Upper lobe of left lung (tissue), 4 donors: ENCODE results near the gene NEK10.

Experiments used
- EP300 ChIP-seq, 4 donors: sonication (generic); formaldehyde crosslinking; IDR thresholded peaks; one replicate each; pipeline ENCODE4 v1.5.1; 2017; ENCODE audit warnings: antibody characterized with exemption in 4 of 4, control low read depth in 2 of 4
- POLR2AphosphoS5 ChIP-seq, 2 donors: sonication (generic); formaldehyde crosslinking; IDR thresholded peaks; one replicate each; pipeline ENCODE4 v1.5.1; 2017; ENCODE audit warnings: antibody characterized with exemption in 2 of 2
- TF ChIP-seq, protein P1 (sequence below), 6 experiments: fragments of 450-650 bp in 4 of 6; fragments of 200-600 bp in 2 of 6; sonication (generic) in 2 of 6; IDR thresholded peaks; one replicate each; pipeline ENCODE4 v1.5.1; 2016 to 2019; ENCODE audit warnings: antibody characterized with exemption in 6 of 6

DNA sequence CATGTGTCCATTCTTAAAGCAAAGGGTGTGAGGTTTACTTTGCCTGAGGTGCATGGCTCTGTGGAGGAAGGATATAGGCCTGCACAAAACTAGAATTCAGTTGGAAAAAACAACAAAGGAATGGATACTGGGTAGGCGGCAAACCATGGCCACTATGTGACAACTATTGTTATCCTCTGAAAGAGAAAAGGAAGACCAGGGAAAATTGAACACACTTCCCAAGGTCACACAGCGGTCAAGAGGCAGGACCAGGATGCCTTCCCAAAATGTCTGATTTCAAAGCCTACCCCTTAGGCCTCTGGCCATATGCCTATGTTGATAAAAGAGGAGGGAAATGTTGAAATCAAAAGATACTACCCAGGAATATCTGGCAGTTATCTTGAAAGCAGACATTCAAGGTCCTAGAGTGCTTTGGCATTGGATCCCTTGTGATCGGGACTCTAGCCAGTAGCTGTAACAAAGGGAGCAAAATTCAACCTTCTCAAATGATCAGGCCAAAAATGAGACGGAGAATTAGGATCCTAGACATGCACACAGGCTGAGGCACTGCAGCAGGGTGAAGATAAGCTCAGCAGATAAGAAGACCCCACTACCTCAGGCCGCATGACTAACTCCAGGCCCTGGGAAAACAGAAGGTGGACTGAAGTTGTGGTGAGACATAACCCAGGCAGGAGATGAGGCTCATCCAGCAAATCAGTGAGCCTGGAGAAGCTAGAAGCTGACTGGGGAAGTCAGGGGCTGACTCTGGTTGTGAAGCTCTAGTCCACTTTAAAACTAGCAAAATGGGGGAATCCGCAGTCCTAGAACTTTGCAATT, 292.2 kb downstream of the NEK10 start:
- TF ChIP-seq, protein P1, sequence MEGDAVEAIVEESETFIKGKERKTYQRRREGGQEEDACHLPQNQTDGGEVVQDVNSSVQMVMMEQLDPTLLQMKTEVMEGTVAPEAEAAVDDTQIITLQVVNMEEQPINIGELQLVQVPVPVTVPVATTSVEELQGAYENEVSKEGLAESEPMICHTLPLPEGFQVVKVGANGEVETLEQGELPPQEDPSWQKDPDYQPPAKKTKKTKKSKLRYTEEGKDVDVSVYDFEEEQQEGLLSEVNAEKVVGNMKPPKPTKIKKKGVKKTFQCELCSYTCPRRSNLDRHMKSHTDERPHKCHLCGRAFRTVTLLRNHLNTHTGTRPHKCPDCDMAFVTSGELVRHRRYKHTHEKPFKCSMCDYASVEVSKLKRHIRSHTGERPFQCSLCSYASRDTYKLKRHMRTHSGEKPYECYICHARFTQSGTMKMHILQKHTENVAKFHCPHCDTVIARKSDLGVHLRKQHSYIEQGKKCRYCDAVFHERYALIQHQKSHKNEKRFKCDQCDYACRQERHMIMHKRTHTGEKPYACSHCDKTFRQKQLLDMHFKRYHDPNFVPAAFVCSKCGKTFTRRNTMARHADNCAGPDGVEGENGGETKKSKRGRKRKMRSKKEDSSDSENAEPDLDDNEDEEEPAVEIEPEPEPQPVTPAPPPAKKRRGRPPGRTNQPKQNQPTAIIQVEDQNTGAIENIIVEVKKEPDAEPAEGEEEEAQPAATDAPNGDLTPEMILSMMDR (IDR thresholded peaks at IDR 0.05), result no peak
- TF ChIP-seq EP300 (IDR thresholded peaks at IDR 0.05), result no peak
- no peak for TF ChIP-seq POLR2AphosphoS5 (IDR thresholded peaks at IDR 0.05)
